Measurements from ENCODE around the gene CSNK1G1.
"Not testable (repeated sequence)": the region's sequence is repeated elsewhere in the genome, so short reads cannot be mapped to it uniquely, and the experiment has no call there.

Gene CSNK1G1

DNA sequence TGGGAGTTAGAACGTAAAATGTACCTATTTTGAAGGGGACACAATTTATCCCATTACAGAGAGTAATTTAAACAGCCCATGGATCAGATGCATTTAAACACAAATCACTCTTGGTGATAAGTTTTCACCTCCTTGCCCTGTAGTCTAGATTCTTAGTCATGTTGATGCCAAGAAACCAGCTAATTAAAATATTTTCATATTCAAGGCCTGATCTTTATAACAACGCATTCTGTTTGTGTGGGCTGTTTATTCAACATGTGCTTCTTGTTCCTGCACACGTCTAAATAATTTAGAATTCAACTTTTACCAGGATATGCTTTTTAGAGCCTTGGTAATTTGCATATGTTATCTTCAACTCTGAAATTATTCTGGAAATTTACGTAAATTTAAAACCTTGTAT is 234.4 kb downstream of the CSNK1G1 start:
- no peak for DNase-seq

DNA sequence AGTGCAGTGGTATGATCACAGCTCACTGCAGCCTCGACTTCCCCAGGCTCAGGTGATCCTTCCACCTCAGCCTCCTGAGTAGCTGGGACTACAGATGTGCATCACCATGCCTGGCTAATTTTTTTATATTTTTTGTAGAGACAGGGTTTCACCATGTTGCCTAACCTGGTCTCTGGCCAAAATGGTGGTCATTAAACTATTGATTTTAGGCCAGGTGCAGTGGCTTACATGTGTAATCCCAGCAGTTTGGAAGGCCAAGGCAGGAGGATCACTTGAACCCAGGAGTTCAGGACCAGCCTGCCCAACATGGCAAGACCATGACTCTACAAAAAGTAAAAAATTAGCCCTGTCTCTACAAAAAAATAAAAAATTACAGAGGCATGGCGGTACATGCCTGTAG is 235.7 kb downstream of the CSNK1G1 start:
- DNase-seq, result not testable (repeated sequence)

DNA sequence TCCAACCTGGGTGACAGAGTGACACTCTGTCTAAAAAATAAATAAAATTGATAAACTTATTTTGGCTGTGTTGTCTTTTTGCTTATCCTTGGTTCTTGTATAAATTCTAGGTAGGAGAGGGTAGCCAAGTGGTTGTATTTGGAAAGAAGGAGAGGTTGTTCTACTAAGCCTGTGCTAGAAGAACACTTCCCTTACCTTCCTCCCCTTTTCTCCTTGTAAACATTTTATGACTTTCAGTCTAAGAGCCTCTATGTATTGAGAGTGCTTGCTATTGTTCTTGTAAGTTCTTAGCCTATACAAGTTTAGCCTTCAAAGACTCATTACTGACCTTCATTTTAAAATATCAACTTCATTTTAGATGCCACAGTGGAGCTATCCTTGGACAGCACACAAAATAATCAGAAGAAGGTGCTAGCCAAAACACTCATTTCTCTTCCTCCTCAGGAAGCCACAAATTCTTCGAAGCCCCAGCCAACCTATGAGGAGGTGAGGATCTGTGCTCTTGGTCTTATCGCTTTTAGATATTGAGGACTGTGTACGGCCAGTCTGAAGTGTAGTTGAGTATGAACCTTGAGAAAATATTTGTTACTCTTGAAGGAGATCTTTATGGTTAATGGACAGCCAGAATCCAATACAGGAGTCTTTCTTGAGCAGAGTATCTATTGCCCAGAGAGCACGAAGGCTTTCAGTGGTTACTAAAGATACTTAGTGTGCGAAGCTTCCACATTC is 238.1 kb downstream of the CSNK1G1 start:
- no peak for DNase-seq

Measured in stimulated activated CD4-positive, alpha-beta T cell treated with anti-CD3 and anti-CD28 coated beads, Interleukin-2, amount 100 ng/mL, for 48 hours (primary cell).